Tibial artery (tissue), 4 donors: ENCODE data around the gene C6orf132.

Experiments
- DNase-seq, 2 donors: peaks; one replicate each; pipeline ENCODE4 v3.0.0-alpha.2; 2019
- H3K27ac ChIP-seq, 2 donors: fragments of 200-600 bp; sonication (generic) in 1 of 2; 1 replicate in 1 of 2; 2 replicates in 1 of 2; pipeline ENCODE4 v1.5.1; 2018 to 2019; ENCODE audit warnings: mild to moderate bottlenecking in 1 of 2
- H3K27me3 ChIP-seq, 2 donors: fragments of 200-600 bp; sonication (generic) in 1 of 2; one replicate each; pipeline versions ENCODE4 v1.5.1 to v1.6.0; 2016 to 2019
- H3K36me3 ChIP-seq, 3 donors: fragments of 200-600 bp; sonication (generic) in 2 of 3; one replicate each; pipeline ENCODE4 v1.5.1; 2016 to 2019; ENCODE audit warnings: mild to moderate bottlenecking in 2 of 3
- H3K4me1 ChIP-seq, 4 donors: fragments of 200-600 bp; sonication (generic) in 2 of 4; 1 replicate in 3 of 4; 2 replicates in 1 of 4; pipeline ENCODE4 v1.5.1; 2016 to 2019
- H3K4me3 ChIP-seq, 2 donors: fragments of 200-600 bp; sonication (generic) in 1 of 2; 1 replicate in 1 of 2; 2 replicates in 1 of 2; pipeline ENCODE4 v1.5.1; 2018 to 2019; ENCODE audit warnings: mild to moderate bottlenecking in 2 of 2
- H3K9me3 ChIP-seq, 3 donors: fragments of 200-600 bp; sonication (generic) in 1 of 3; one replicate each; pipeline ENCODE4 v1.5.1; 2016 to 2019
- intact Hi-C: fragments of 100-400 bp; cut with DNase I; formaldehyde crosslinking; loops from one replicate; pipeline ENCODE4 v1.15.0; 2023; ENCODE audit warnings: low total_unique reads
- TF ChIP-seq, protein P1 (sequence below), 2 experiments: fragments of 200-600 bp in 1 of 2; fragments of 450-650 bp in 1 of 2; IDR thresholded peaks; one replicate each; pipeline ENCODE4 v1.5.1; 2017 to 2019; ENCODE audit warnings: antibody characterized with exemption in 2 of 2, mild to moderate bottlenecking in 1 of 2, moderate library complexity in 1 of 2

C6orf132 gene

GRCh38 chr6:42152024-42152423, 9.6 kb upstream of the C6orf132 start:
- no peak for DNase-seq
- Histone ChIP-seq H3K27me3 (peaks cover 0 to 7% of the 10 kb centered on the region in 2 donors), H3K27ac (no peak overlapping the region), H3K4me3 (no peak overlapping the region), H3K9me3 (no peaks in the 10 kb centered on the region), H3K36me3 (no peaks in the 10 kb centered on the region), H3K4me1 (no peaks in the 10 kb centered on the region)
- intact Hi-C loops = no loop called here
- TF ChIP-seq, protein P1, sequence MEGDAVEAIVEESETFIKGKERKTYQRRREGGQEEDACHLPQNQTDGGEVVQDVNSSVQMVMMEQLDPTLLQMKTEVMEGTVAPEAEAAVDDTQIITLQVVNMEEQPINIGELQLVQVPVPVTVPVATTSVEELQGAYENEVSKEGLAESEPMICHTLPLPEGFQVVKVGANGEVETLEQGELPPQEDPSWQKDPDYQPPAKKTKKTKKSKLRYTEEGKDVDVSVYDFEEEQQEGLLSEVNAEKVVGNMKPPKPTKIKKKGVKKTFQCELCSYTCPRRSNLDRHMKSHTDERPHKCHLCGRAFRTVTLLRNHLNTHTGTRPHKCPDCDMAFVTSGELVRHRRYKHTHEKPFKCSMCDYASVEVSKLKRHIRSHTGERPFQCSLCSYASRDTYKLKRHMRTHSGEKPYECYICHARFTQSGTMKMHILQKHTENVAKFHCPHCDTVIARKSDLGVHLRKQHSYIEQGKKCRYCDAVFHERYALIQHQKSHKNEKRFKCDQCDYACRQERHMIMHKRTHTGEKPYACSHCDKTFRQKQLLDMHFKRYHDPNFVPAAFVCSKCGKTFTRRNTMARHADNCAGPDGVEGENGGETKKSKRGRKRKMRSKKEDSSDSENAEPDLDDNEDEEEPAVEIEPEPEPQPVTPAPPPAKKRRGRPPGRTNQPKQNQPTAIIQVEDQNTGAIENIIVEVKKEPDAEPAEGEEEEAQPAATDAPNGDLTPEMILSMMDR (IDR thresholded peaks at IDR 0.05) = no peak

- no peak for DNase-seq
- intact Hi-C loops = no loop called here
- Histone ChIP-seq H3K27me3 (no peaks in the 10 kb centered on the region), H3K4me3 (no peak overlapping the region), H3K36me3 (no peaks in the 10 kb centered on the region), H3K9me3 (no peaks in the 10 kb centered on the region), H3K4me1 (no peaks in the 10 kb centered on the region), H3K27ac (no peak overlapping the region)
- TF ChIP-seq, protein P1 (IDR thresholded peaks at IDR 0.05) = no peak
These were observed 7.8 kb upstream of the C6orf132 start for GRCh38 chr6:42150254-42150653.

DNA sequence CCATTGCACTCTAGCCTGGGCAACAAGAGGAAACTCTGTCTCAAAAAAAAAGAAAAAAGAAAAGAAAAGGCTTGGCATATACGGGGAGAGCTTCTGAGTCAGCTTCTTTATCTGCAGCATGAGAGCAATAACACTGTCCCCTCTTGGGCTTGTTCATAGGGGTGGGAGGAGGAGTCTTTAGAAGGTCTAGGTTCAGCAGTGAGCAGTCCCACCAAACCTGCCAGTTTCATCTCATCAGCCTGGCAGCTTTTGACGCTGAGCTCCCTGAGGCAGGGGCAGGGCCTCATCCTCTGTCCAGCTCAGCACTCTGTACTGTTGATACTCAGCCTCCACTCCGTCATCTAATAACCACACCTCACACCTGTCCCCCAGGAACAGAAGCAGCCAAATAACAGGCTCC, 5.6 kb upstream of the C6orf132 start:
- TF ChIP-seq, protein P1 (IDR thresholded peaks at IDR 0.05) = no peak
- Histone ChIP-seq H3K27ac (no peak overlapping the region), H3K27me3 (peaks cover 0 to 11% of the 10 kb centered on the region in 2 donors), H3K9me3 (no peaks in the 10 kb centered on the region), H3K4me1 (no peaks in the 10 kb centered on the region), H3K36me3 (no peaks in the 10 kb centered on the region), H3K4me3 (no peak overlapping the region)
- intact Hi-C loops = no loop called here
- DNase-seq = no peak

GRCh38 chr6:42147138-42147562, 4.7 kb upstream of the C6orf132 start:
- H3K9me3 ChIP-seq = no peaks in the 10 kb centered on the region
- H3K27ac ChIP-seq = no peak overlapping the region
- no peak overlapping the region for H3K4me3 ChIP-seq
- no peaks in the 10 kb centered on the region for H3K36me3 ChIP-seq
- TF ChIP-seq, protein P1 (IDR thresholded peaks at IDR 0.05) = no peak
- H3K4me1 ChIP-seq = peaks cover 0 to 9% (median 6%) of the 10 kb centered on the region in 4 donors
- intact Hi-C loops = no loop called here
- peaks cover 0 to 20% of the 10 kb centered on the region in 2 donors for H3K27me3 ChIP-seq
- no peak for DNase-seq

GRCh38 chr6:42141603-42142117, 760 bp downstream of the C6orf132 start:
- Histone ChIP-seq H3K36me3 (no peaks in the 10 kb centered on the region), H3K4me3 (peak overlapping the region; percentile 44 to 50), H3K4me1 (peaks cover 0 to 18% (median 10%) of the 10 kb centered on the region in 4 donors), H3K9me3 (no peaks in the 10 kb centered on the region), H3K27me3 (peaks cover 0 to 31% of the 10 kb centered on the region in 2 donors), H3K27ac (peak overlapping the region; percentile 53 to 57)
- intact Hi-C loops = no loop called here
- TF ChIP-seq, protein P1 (IDR thresholded peaks at IDR 0.05) = no peak
- no peak for DNase-seq
